Dedifferentiated amniotic fluid mesenchymal stem cell (primary cell): Measurements from ENCODE around the gene ARHGAP22.

ENCODE experiments used
- DNase-seq: peaks from one replicate; pipeline ENCODE4 v3.0.0-alpha.2; 2016; ENCODE audit errors: extremely low spot score

Gene ARHGAP22

GRCh38 chr10:48633381-48634197 lies 28.7 kb upstream of the ARHGAP22 start:
- no peak for DNase-seq

- DNase-seq: peak; percentile 48
Observed at GRCh38 chr10:48632166-48632565, 27.3 kb upstream of the ARHGAP22 start.

DNA sequence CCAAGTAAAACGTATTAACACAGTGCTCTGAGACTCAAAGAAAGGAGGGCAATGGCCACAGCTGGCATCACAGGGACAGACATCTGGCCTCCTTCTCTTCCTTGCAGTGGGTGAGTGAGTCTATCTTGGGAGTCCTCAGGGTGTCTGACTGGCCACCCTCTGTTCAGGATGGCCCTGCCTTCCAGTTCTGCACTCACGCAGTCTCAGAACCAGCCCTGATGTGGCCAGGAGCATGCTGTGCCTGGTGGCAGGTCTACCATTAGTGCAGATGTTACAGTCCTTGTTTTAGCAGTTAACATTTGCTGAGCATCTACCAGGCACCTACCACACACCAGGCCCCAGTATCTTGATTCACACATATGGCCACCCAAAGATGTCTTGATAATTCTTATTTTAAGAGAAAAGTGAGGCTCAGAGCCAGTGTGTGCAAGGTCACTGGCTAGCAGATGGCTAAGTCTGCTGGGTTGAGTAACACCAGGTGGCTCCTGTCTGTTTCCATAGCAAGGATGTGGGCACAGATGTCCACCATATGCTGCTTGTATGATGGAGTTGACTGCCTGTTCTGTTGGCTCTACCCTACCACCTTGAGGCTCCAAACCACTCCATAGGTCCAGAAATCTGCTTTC lies 23.2 kb upstream of the ARHGAP22 start:
- no peak for DNase-seq

- DNase-seq: no peak
Observed at GRCh38 chr10:48626986-48627731, 22.3 kb upstream of the ARHGAP22 start.

DNA sequence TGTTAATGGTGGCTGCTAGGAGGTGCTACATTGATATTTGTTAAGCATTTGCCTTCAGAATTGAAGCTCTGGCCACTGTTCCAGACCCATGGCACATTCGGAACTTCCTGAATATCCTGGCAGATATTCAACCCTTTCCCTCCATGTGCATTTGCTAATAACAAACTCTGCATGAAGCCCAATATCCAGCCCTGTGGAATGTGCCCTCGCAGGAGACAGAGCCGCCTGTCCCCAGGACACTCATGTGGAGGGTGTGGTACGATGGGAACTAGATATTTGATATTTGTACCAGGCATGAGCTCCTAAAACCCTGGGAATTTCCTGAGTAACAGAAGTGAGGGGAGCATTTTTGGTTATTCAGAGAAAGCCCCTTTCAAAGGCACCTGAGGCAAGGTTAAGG lies 21.6 kb upstream of the ARHGAP22 start:
- no peak for DNase-seq

DNA sequence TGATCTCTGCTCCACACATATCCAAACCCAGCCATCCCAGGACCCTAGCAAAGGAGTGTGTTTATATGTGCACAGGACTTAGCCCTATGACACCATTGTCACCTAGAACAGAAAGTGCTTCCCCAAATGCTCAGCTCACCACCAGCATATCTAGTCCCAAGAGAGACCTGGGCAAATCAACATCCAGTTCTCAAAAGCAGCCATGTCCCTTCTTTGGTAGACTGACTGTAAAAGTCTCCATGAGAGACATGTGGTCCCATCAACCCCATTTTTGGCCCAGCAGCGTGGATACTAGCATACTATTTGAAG lies 20.9 kb upstream of the ARHGAP22 start:
- DNase-seq: no peak

DNA sequence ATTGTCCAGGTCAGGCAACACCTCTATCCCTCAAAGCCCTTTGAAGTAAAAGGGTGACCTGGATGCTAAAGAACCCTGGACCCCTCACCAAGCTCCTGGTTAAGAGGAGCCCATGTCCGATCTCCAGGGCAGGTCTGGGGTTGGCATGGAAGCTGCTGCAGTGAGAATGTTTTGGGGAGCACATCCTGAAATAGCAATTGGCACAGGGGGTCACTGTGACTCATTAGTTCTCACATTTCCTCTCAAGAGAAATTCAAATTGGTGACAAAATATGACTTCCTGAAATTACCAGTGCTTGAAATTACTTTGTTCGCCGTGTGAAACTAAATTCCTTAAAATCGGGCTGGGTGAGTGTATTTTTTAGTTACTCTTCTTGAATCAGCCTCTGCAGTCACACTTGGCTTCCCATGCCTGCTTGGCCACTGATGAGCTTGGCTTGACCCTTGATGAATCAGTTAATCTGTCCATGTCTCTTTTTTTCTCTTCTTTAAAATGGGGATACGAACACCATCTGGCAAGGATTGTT lies 18.8 kb upstream of the ARHGAP22 start:
- no peak for DNase-seq

DNA sequence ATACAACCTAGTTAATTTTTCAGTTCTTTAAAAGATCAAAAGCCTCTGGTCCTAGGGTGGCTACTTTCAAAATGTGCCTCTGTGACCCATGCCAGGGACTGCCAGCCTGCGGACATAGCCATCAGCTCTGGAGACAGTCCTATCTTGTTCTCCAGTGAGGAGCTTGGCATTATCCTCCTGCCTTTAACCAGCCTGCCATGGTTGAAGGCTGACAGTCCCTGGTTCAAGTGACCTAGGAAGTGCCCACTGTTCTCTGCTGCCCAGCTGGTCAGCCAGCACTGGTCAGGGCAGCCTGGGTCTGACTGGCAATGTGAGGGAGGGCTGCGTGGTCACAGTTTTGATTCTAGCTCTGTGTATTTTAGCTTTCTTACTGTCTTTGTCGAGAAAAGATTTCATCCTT lies 18.1 kb upstream of the ARHGAP22 start:
- DNase-seq: no peak

DNA sequence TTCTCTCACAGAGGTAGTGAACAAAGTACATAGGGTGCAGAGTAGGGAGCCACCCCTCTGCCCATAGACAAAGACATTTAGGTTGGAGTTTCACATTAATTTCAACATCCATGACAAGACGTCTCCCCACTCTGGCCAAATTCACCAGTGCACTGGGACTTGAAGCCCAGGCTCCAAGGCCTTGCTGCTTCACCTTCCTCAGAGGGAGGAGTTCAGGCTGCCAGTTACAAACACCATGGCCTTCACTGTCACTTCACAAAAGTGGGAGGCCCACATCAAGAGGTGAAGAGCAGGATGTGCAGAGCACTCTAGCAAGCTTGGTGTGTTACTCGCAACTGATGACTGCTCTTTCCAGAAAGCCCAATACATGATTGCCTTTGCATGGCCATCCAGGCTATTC lies 15.8 kb upstream of the ARHGAP22 start:
- no peak for DNase-seq

- DNase-seq: no peak
Observed at GRCh38 chr10:48616436-48616835, 11.6 kb upstream of the ARHGAP22 start.

DNA sequence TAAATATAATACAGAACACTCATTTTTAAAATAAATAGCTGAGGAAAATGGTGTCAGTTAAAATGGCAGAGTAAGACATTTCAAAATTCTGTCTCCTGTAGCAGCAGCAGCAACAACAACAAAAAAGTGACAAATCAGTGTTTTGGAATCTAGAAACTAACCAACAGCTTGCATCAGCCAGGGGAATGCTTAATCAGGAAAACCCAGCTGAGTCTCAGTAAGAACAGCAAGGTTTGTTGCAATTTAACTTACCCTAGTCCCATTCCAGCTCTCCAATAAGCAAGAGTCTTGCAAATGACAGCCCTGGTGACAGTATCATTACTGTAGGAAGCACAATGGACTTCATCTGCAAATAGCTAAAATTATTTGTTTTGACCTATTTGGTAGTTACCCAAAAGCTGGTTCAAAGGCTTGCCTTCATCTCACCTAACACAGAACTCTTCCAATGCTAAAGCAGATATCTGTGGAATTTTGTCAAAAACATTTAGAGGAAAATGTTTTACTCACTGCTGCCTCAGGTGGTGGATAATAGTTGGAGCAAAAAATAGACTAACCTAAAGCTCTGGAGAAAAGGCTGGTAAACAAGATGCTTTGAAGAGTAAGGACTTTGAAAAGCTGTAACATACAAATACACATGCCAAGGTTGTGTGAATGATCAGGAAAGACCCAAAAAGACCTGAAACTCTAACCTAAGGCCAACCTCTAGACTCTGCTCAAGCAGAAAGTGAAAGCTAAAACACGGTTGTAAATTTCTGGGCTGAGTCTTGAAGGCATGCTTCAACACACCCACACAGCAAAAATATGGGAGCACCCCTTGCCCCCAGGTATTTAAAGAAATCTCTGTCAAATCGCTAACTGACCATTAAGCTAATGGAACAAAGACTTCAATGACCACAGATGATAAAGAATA lies 9.9 kb upstream of the ARHGAP22 start:
- peak; percentile 56 for DNase-seq

GRCh38 chr10:48613016-48613415 lies 8.1 kb upstream of the ARHGAP22 start:
- no peak for DNase-seq

DNA sequence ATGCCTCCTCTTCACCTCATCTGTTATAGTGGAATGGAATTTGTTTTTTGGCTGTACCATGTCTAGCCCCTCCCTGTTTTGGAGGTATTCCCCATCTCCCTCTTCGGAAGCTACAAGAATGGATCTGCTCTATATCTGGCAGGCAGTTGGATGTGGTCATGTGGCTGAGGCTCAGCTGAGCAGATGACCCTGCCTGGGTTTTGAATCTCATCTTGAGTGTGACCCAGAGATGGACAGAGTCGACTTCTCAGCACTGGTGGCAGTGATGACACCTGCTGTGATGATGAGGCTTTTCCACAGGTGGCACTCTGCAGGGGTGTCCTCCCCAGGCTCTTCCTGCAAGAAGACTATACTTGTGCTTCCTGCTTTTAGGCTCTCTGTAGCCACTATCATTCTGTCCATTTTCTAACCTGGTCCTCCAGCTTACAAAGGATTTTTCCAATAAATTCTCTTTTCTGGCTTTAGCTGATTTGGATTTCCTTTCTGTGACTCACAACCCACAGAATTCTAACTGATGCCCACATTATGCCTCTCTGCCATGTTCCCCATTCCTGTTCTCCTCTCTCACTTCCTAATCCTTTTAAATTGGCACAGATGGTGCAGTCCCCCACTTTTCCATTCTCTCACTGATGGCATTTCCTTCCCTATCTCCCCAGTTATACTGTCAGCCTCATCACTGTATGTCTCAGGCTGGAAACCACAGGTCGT lies 7.5 kb upstream of the ARHGAP22 start:
- peak; percentile 26 for DNase-seq

DNA sequence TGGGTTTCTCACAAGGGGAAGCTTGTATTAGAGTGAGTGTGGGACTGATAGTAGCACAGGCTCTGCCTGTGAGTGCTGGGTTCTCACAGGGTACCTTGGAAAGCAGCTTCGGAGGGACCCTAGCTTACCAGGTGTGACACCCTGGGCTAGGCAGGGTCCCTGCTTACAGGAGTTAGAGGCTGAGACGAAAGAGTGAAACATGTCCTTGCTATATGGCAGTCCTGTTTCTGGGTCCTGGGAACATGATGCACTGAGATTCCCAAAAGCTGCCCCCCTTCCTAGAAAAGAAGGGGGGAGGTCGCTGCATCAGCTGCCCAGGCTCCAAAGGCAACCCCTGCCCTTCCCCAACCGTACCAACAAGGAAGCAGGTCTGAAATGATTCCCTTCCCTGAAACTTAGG lies 6.3 kb upstream of the ARHGAP22 start:
- DNase-seq: no peak

GRCh38 chr10:48610585-48611093 lies 5.8 kb upstream of the ARHGAP22 start:
- DNase-seq: no peak

DNA sequence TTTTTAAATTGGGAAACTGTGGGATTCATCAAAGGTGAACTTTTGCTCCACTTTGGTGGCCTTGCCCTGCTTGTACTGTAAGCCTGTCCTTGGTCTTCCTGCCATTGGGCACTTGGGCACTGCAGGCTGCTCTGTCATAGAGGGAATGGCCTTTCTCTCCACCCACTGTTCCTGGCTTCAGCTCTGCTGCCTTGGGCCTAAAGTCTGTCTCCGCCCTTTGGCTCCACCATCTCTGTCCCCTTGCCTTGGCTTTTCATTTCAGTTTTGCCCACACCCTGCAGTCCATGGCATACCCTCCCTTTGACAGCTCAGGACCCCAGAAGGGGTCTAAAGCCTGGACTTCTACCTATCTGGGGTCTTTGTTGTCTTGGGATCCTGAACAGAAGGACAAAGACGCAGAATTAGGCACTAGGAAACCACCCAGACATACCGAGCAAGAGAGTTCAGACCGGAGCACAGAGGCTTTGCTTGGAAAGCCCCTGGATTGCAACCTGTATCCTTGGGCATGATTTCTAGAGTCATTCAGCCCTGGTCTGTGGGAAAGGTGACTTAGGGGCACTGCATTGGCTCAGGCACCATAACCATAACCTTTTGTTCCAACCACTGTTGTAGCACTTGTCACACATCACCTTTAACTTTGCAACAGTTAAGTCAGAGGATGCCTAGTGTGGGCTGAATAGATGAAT lies 5.2 kb upstream of the ARHGAP22 start:
- DNase-seq: no peak

DNA sequence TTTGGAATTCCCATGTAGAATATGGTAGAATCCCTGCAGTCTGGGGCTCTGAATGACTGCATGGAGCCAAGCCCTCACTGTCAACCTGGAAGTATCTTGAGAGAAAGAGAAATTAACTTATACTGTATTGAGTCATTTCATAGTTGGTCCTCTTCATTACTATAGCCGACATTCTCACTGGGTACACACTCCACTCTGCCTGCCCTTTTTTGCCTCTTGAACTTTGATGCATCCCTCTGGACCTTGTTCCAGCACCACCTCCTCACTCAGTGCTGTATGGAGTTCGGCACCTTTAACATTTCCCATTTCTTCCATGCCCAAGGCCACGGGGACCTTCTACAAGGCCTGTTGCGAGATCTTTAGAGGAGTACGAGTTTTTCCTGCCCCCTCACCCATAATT lies 4.6 kb upstream of the ARHGAP22 start:
- DNase-seq: no peak

GRCh38 chr10:48608976-48609375 lies 4.1 kb upstream of the ARHGAP22 start:
- no peak for DNase-seq

DNA sequence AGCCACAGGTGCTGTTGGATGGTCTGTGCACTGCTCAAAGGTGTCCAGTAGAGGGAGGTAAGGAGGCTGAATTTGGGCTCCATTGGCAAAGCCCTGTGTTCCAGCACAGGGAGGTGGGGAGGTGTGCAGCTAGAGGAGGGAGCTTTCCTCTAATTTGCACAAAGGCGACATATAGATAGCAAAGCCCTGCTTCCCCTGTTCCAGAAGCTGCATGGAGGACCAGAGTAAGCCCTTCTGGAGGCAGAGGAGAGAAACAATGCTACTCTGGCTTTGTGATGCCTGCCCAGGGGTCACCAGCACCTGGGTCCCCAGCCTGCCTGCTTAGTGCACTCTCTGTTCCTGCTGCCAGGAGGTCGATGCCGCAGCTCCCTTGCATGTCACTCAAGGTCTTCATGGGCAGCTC lies 3.4 kb upstream of the ARHGAP22 start:
- no peak for DNase-seq
